ENCODE measurements around the gene CALHM4.

GRCh38 chr6:116563830-116564229 is 10.3 kb downstream of the CALHM4 start:
- TF ChIP-seq GATA2 (IDR thresholded peaks at IDR 0.05; ENCODE audit: low read depth, low read length): no peak
- TF ChIP-seq GATA3 (IDR thresholded peaks at IDR 0.05; ENCODE audit: low read depth, low read length): no peak
